Thyroid gland (tissue), 4 donors: ENCODE data around the gene BCL11B. TPM values are rescaled to one million over a fixed set of nuclear protein-coding genes. Genes with fewer than 3 reads are reported as not detected.

Source experiments
- DNase-seq, 2 donors: peaks; one replicate each; pipeline ENCODE4 v3.0.0-alpha.2; 2019
- H3K27ac ChIP-seq, 3 donors: fragments of 200-600 bp; sonication (generic); 1 replicate in 2 of 3; 2 replicates in 1 of 3; pipeline ENCODE4 v1.5.1; 2016 to 2019; ENCODE audit warnings: mild to moderate bottlenecking in 1 of 3, moderate library complexity in 1 of 3
- H3K27me3 ChIP-seq: fragments of 200-600 bp; sonication (generic); one replicate; pipeline ENCODE4 v1.5.1; 2019
- H3K36me3 ChIP-seq, 2 donors: fragments of 200-600 bp; sonication (generic); one replicate each; pipeline ENCODE4 v1.5.1; 2016 to 2019
- H3K4me1 ChIP-seq, 2 donors: fragments of 200-600 bp; sonication (generic); one replicate each; pipeline ENCODE4 v1.5.1; 2017 to 2019
- H3K4me3 ChIP-seq, 3 donors: fragments of 200-600 bp; sonication (generic); replicated peaks in 1 of 3; 1 replicate in 2 of 3; 2 replicates in 1 of 3; pipeline ENCODE4 v1.5.1; 2016; ENCODE audit warnings: mild to moderate bottlenecking in 1 of 3
- H3K9me3 ChIP-seq: fragments of 200-600 bp; sonication (generic); one replicate; pipeline ENCODE4 v1.5.1; 2017
- CTCF ChIP-seq, 6 experiments: fragments of 200-600 bp in 3 of 6; fragments of 450-650 bp in 3 of 6; sonication (generic) in 3 of 6; IDR thresholded peaks; one replicate each; pipeline ENCODE4 v1.5.1; 2016 to 2019; ENCODE audit warnings: antibody characterized with exemption in 6 of 6, mild to moderate bottlenecking in 2 of 6, inconsistent platforms in 1 of 6, moderate library complexity in 1 of 6
- POLR2A ChIP-seq, 2 donors: fragments of 450-650 bp; IDR thresholded peaks; one replicate each; pipeline ENCODE4 v1.6.1; 2017; ENCODE audit warnings: antibody characterized with exemption in 2 of 2, mild to moderate bottlenecking in 2 of 2, moderate library complexity in 1 of 2
- WGBS, 2 donors: methylation state at CpG; one replicate each; pipeline ENCODE4 v1.1.5; 2017; 5-methylcytosine and 5-hydroxymethylcytosine counted together
- intact Hi-C: fragments of 100-400 bp; cut with DNase I; formaldehyde crosslinking; loops from one replicate; pipeline ENCODE4 v1.15.1; 2023
- total RNA-seq, 4 donors: library from RNA; depleted of rRNA; stranded (reverse); fragments of >200 nt; gene quantifications; one replicate each; pipeline ENCODE4 v1.2.3, GENCODE V29; 2016

BCL11B gene
- total RNA-seq, 4 donors from 2014 or later: 0.81 to 4.3 (median 2.3) TPM

GRCh38 chr14:99176156-99176945, 95.6 kb downstream of the BCL11B start:
- DNase-seq: no peak
- Histone ChIP-seq H3K27me3 (no peaks in the 10 kb centered on the region), H3K36me3 (no peaks in the 10 kb centered on the region), H3K4me1 (peaks cover 7 to 11% of the 10 kb centered on the region in 2 donors), H3K9me3 (no peaks in the 10 kb centered on the region), H3K4me3 (no peak overlapping the region), H3K27ac (no peak overlapping the region)
- 94 to 96% methylated on average over 24 to 33 of the region's 33 CpGs for WGBS, 2 donors
- TF ChIP-seq CTCF (IDR thresholded peaks at IDR 0.05): no peak
- TF ChIP-seq POLR2A (IDR thresholded peaks at IDR 0.05): no peak
- intact Hi-C loops: no loop called here

GRCh38 chr14:99175331-99176155, 96.5 kb downstream of the BCL11B start:
- no peak overlapping the region for H3K27ac ChIP-seq
- TF ChIP-seq POLR2A (IDR thresholded peaks at IDR 0.05) (no peak), CTCF (IDR thresholded peaks at IDR 0.05) (no peak)
- H3K36me3 ChIP-seq: no peaks in the 10 kb centered on the region
- intact Hi-C loops: no loop called here
- H3K9me3 ChIP-seq: no peaks in the 10 kb centered on the region
- no peak overlapping the region for H3K4me3 ChIP-seq
- 98 to 99% methylated on average over 81 to 93 of the region's 95 CpGs for WGBS, 2 donors
- H3K27me3 ChIP-seq: no peaks in the 10 kb centered on the region
- H3K4me1 ChIP-seq: peaks cover 7 to 11% of the 10 kb centered on the region in 2 donors
- no peak for DNase-seq

- 96 to 97% methylated on average over 74 to 81 of the region's 81 CpGs for WGBS, 2 donors
- H3K36me3 ChIP-seq: no peaks in the 10 kb centered on the region
- no peaks in the 10 kb centered on the region for H3K27me3 ChIP-seq
- intact Hi-C loops: no loop called here
- TF ChIP-seq CTCF (IDR thresholded peaks at IDR 0.05) (no peak), POLR2A (IDR thresholded peaks at IDR 0.05) (no peak)
- DNase-seq: no peak
- H3K4me3 ChIP-seq: no peak overlapping the region
- H3K9me3 ChIP-seq: no peaks in the 10 kb centered on the region
- peaks cover 7 to 11% of the 10 kb centered on the region in 2 donors for H3K4me1 ChIP-seq
- no peak overlapping the region for H3K27ac ChIP-seq
These were observed 97.2 kb downstream of the BCL11B start for GRCh38 chr14:99174770-99175319.

- DNase-seq: no peak
- no peak for TF ChIP-seq CTCF (IDR thresholded peaks at IDR 0.05)
- no peak for TF ChIP-seq POLR2A (IDR thresholded peaks at IDR 0.05)
- 96 to 97% methylated on average over 67 to 79 of the region's 79 CpGs for WGBS, 2 donors
These were observed 97.8 kb downstream of the BCL11B start for GRCh38 chr14:99174081-99174769.

More at GRCh38 chr14:99174081-99174769, 97.8 kb downstream of the BCL11B start:
- Histone ChIP-seq H3K27me3 (no peaks in the 10 kb centered on the region), H3K4me1 (peaks cover 7 to 11% of the 10 kb centered on the region in 2 donors), H3K27ac (no peak overlapping the region), H3K4me3 (no peak overlapping the region), H3K36me3 (no peaks in the 10 kb centered on the region), H3K9me3 (no peaks in the 10 kb centered on the region)
- intact Hi-C loops: no loop called here
